SJSA1 (cell line): Measurements from ENCODE around the gene MAPK1. TPM values are rescaled to one million over a fixed set of nuclear protein-coding genes. Genes with fewer than 3 reads are reported as not detected.
A peak's percentile ranks its signal among the peaks of the same experiment; 100 is the strongest.
"Not testable (repeated sequence)": the region's sequence is repeated elsewhere in the genome, so short reads cannot be mapped to it uniquely, and the experiment has no call there.

Experiments
- DNase-seq, 2 experiments: peaks; one replicate each; pipeline ENCODE4 v3.0.0-alpha.2; 2015 to 2020; ENCODE audit warnings: low spot score in 2 of 2, low read depth in 1 of 2
- H3K27ac ChIP-seq: fragments of 250-450 bp; sonication (Bioruptor Pico); 2 replicates; pipeline ENCODE4 v1.5.1; 2020; ENCODE audit warnings: mild to moderate bottlenecking, moderate library complexity
- H3K27me3 ChIP-seq: fragments of 250-450 bp; sonication (Bioruptor Pico); replicated peaks from 2 replicates; pipeline ENCODE4 v1.5.1; 2020; ENCODE audit warnings: mild to moderate bottlenecking, moderate library complexity
- H3K36me3 ChIP-seq: fragments of 250-450 bp; sonication (Bioruptor Pico); 2 replicates; pipeline ENCODE4 v1.5.1; 2020; ENCODE audit warnings: mild to moderate bottlenecking
- H3K4me1 ChIP-seq: fragments of 250-450 bp; sonication (Bioruptor Pico); replicated peaks from 2 replicates; pipeline ENCODE4 v1.6.1; 2021; ENCODE audit warnings: mild to moderate bottlenecking
- H3K4me3 ChIP-seq: fragments of 250-450 bp; sonication (Bioruptor Pico); 2 replicates; pipeline ENCODE4 v1.5.1; 2020; ENCODE audit warnings: mild to moderate bottlenecking
- H3K9me3 ChIP-seq: fragments of 250-450 bp; sonication (Bioruptor Pico); replicated peaks from 2 replicates; pipeline ENCODE4 v1.5.1; 2020; ENCODE audit warnings: mild to moderate bottlenecking
- total RNA-seq: library from RNA; depleted of rRNA; stranded (reverse); fragments of >200 nt; shearing (Covaris generic); gene quantifications from 2 replicates; pipeline ENCODE4 v1.2.3, GENCODE V29; 2014; rRNA removed

MAPK1 gene
- 69.2 and 113 TPM in 2 replicates for total RNA-seq

- H3K27me3 ChIP-seq: no peaks in the 10 kb centered on the region
- peak; percentile 79 to 92 for DNase-seq
- no peaks in the 10 kb centered on the region for H3K9me3 ChIP-seq
- peak within 1 kb of the TSS; percentile 33 for H3K27ac ChIP-seq
- H3K4me1 ChIP-seq: peaks cover 18% of the 10 kb centered on the region
- peaks cover 11% of the 10 kb centered on the region; the same call in 1 of the 2 replicates for H3K36me3 ChIP-seq
- H3K4me3 ChIP-seq: peak within 1 kb of the TSS; percentile 97
Observed at GRCh38 chr22:21867528-21868266, at the start of gene MAPK1. TSS of gene MAPK1 (minus strand) at chr22:21867645. CDS start at chr22:21867440, 205 bp downstream.

DNA sequence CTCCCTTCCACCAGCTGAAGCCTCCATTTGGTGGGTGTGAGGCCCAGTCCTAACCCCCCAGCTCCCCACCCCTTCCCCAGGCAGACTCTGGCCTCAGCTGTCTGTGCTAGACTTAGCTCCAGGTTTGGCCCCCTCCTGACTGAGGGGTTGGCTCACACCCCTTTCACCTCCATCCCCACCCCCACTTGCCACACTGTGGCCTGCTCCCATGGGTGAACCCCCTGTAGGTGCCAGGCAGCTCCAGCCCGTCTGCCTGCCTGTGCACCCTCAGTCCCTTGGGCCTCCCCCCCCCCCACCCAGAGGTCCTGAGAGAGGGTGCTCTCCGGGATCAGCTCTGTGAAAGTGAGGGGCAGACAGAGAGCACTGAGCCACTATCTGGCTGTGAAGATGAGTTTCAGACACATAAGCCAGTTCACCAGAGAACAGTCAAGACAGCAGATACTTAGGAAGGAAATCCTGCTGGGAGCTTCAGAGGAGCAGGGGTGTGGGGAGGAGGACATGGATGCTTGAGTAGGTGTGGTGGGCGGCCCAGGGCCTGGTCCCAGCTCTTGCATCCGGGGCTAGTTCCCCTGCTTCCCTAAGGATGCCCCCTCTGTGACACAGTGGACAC is 49.0 kb upstream of the MAPK1 start:
- no peak overlapping the region for H3K4me3 ChIP-seq

DNA sequence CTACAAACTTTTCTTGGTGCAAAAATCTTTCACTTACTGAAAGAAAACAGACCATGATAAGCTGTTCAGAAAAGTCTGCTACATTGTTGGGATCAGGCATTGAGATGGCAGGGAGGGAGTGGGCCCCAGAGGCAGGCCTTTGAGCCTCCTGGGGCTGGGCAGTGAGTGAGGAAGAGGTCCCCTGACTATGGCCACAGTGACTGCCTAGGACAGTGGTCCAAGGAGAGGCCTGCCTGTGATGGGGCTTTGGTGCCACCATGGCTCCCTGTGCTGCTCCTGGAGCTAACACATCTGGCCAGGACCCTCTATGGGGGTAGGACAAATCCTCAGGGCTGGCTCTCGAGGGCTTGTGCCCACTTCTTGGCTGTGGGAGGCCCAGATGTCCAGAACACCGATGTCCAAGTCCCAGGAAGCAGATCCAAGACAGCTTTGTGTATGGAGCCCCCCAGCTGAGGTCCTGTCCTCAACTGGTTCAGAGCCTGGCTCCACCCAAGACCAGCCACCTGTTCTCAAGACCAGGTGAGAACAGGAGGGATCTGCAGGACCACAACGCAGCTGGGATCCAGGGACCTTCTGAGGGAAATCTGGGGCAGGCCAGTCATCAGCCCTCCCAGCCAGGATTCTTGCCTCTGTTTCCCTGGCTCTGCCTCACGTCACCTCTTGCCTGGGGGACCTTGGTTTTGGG is 48.3 kb upstream of the MAPK1 start:
- DNase-seq: no peak
- no peaks in the 10 kb centered on the region for H3K9me3 ChIP-seq
- H3K4me3 ChIP-seq: no peak overlapping the region
- H3K27ac ChIP-seq: no peak overlapping the region
- no peaks in the 10 kb centered on the region for H3K4me1 ChIP-seq
- H3K36me3 ChIP-seq: no peaks in the 10 kb centered on the region; the same call in 1 of the 2 replicates
- no peaks in the 10 kb centered on the region for H3K27me3 ChIP-seq

More for the DNA sequence above, 49.0 kb upstream of the MAPK1 start:
- Histone ChIP-seq H3K36me3 (no peaks in the 10 kb centered on the region; the same call in 1 of the 2 replicates), H3K9me3 (no peaks in the 10 kb centered on the region), H3K27ac (no peak overlapping the region), H3K4me1 (peaks cover under 1% of the 10 kb centered on the region; the same call in 1 of the 2 replicates), H3K27me3 (no peaks in the 10 kb centered on the region)
- DNase-seq: no peak

GRCh38 chr22:21914033-21914642 is 46.7 kb upstream of the MAPK1 start:
- H3K9me3 ChIP-seq, H3K4me1 ChIP-seq, H3K36me3 ChIP-seq, H3K27me3 ChIP-seq, DNase-seq, H3K4me3 ChIP-seq, H3K27ac ChIP-seq: not testable (repeated sequence)

DNA sequence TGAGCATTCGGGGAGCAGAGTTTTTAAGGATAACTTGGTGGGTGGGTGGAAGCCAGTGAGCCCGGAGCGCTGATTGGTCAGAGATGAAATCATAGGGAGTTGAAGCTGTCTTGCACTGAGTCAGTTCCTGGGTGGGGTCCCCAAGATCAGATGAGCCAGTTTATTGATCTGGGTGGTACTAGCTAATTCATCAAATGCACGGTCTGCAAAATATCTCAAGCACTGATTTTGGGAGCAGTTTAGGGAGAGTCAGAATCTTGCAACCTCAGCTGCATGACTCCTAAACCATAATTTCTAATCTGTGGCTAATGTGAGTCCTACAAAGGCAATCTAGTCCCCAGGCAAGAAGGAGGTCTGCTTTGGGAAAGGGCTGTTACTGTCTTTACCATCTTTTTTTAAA is 42.9 kb upstream of the MAPK1 start:
- H3K4me3 ChIP-seq, H3K4me1 ChIP-seq, DNase-seq, H3K36me3 ChIP-seq, H3K27me3 ChIP-seq, H3K27ac ChIP-seq, H3K9me3 ChIP-seq: not testable (repeated sequence)

GRCh38 chr22:21909871-21910270 is 42.4 kb upstream of the MAPK1 start:
- no peak for DNase-seq
- no peak overlapping the region for H3K4me3 ChIP-seq
- no peaks in the 10 kb centered on the region for H3K4me1 ChIP-seq
- H3K27ac ChIP-seq: no peak overlapping the region
- H3K9me3 ChIP-seq: no peaks in the 10 kb centered on the region
- no peaks in the 10 kb centered on the region for H3K36me3 ChIP-seq
- H3K27me3 ChIP-seq: no peaks in the 10 kb centered on the region

DNA sequence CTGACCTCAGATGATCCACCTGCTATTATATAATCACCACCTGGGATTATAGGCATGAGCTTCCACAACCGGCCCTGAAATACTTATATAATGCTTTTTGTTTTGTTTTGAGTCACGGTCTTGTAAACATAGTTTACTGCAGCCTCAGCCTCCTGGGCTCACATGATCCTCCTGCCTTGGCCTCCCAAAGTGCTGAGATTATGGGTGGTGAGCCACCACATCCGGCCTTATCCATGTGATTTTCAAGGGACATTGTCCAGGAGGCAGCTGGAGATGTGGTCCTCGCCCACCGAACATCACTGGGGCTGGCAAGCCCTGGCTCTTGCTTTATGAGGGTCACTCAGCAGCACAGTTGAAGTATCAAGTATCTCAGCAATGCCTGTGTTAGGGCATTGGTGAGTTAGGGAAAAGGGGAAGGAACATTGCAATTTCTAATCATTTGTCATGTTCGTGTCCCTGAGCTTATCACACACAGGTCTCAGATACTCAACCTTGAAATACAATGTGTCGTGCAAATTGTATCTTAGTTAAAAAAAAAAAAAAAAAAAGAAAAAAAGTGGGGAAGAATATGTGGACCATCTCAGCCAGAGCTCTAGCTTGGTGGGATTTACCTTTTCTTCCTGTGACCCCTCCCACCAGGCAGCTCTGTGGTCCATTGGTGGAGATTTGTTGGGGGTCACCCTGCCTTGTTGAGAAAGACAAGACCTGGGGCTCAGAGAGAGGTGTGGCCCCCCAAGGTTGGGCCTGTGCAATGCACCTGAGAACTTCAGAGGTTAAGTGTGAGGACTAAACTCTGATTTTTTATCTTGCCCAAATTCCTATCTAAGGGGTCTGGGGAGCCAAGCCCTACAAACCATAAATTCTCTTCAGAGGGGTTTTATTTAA is 40.4 kb upstream of the MAPK1 start:
- no peak overlapping the region for H3K27ac ChIP-seq
- no peak for DNase-seq
- no peaks in the 10 kb centered on the region for H3K27me3 ChIP-seq
- no peak overlapping the region for H3K4me3 ChIP-seq
- H3K9me3 ChIP-seq: no peaks in the 10 kb centered on the region
- H3K36me3 ChIP-seq: no peaks in the 10 kb centered on the region
- no peaks in the 10 kb centered on the region for H3K4me1 ChIP-seq

DNA sequence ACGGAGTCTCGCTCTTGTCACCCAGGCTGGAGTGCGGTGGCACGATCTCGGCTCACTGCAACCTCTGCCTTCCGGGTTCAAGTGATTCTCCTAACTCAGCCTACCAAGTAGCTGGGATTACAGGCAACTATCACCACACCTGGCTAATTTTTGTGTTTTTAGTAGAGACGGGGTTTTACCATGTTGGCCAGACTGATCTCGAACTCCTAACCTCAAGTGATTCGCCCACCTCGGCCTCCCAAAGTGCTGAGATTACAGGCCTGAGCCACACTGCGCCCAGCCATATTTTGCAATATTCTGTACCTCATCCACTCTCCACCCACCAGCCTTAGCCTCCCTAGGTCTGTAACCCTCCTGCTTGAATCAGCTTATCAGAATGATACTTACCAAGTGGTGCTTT is 37.8 kb upstream of the MAPK1 start:
- H3K27ac ChIP-seq, H3K9me3 ChIP-seq, H3K4me1 ChIP-seq, H3K4me3 ChIP-seq, DNase-seq, H3K27me3 ChIP-seq, H3K36me3 ChIP-seq: not testable (repeated sequence)

DNA sequence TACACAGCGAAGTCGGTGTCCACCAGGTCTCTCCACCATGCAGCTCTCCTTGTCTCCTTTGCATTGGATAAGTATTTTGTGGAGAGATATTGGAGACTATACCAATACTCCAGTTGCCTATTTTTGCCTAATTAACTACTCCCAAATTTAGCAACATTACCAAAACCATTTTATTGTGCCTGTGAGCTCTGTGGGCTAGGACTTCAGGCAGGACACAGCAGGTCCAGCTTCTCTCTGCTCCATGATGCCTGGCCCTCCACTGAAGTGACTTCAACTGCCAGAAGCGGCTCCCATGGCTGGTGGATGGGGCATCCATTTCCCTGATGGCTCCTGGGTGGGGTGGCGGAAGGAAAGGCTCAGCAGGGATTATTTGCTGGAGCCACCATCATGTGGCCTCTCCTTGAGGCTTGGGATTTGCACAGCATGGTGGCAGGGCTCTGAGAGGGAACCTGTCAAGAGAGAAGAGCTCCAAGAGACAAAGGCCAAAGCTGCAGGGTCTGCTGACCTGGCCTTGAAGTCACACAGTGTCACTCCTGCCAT is 36.9 kb upstream of the MAPK1 start:
- Histone ChIP-seq H3K4me3 (no peak overlapping the region), H3K9me3 (no peaks in the 10 kb centered on the region), H3K36me3 (no peaks in the 10 kb centered on the region), H3K4me1 (no peaks in the 10 kb centered on the region), H3K27me3 (no peaks in the 10 kb centered on the region), H3K27ac (no peak overlapping the region)
- DNase-seq: no peak

DNA sequence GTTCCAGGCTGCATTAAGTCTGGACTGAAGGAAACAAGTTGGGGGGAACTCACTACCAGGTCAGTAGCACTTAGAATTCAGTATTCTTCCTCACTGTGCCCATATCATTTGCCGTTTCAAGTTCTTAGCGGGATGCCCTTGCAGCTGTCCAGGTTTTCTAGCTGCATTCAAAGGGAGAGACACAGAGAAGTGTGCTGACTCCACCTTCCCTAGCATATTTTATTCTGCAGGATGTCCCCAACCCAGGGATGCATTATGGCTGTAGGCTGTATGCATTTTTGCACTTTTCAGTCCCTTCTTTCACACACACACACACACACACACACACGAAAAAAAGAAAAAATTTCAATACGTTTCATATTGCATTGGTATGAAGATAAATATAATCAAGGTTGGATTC is 35.8 kb upstream of the MAPK1 start:
- Histone ChIP-seq H3K27me3 (no peaks in the 10 kb centered on the region), H3K9me3 (no peaks in the 10 kb centered on the region), H3K4me1 (no peaks in the 10 kb centered on the region), H3K4me3 (no peak overlapping the region), H3K36me3 (no peaks in the 10 kb centered on the region), H3K27ac (no peak overlapping the region)
- no peak for DNase-seq

GRCh38 chr22:21902296-21903087 is 35.0 kb upstream of the MAPK1 start:
- no peaks in the 10 kb centered on the region for H3K27me3 ChIP-seq
- no peak for DNase-seq
- H3K27ac ChIP-seq: no peak overlapping the region
- no peaks in the 10 kb centered on the region for H3K9me3 ChIP-seq
- H3K36me3 ChIP-seq: no peaks in the 10 kb centered on the region
- H3K4me1 ChIP-seq: no peaks in the 10 kb centered on the region
- H3K4me3 ChIP-seq: no peak overlapping the region

GRCh38 chr22:21898354-21898896 is 31.0 kb upstream of the MAPK1 start:
- no peaks in the 10 kb centered on the region for H3K4me1 ChIP-seq

More at GRCh38 chr22:21898354-21898896, 31.0 kb upstream of the MAPK1 start:
- DNase-seq: no peak
- Histone ChIP-seq H3K9me3 (no peaks in the 10 kb centered on the region), H3K27me3 (no peaks in the 10 kb centered on the region), H3K36me3 (no peaks in the 10 kb centered on the region), H3K4me3 (no peak overlapping the region), H3K27ac (no peak overlapping the region)
